GM12878 (cell line): ENCODE data around the gene MLLT3. TPM values are rescaled to one million over a fixed set of nuclear protein-coding genes. Genes with fewer than 3 reads are reported as not detected.

Source experiments
- ATAC-seq: fragments of 200-7000 bp; cut with Tn5 transposase; 3 replicates; pipeline ENCODE4 v1.9.1; 2020; ENCODE audit warnings: mild to moderate bottlenecking, moderate library complexity
- BruUV-seq: library from RNA; stranded (reverse); fragments of 400-500 nt; replicated peaks from 2 replicates; lab custom pipeline; 2021; lab: Mats Ljungman, UMichigan
- CTCF ChIA-PET: fragments of 300-600 bp; sonication (Branson Sonifier 250); formaldehyde crosslinking; extraction: SDS; loops from one replicate; lab custom pipeline; 2021; ENCODE audit warnings: inconsistent platforms; lab: Yijun Ruan, JAX
- POLR2A ChIA-PET: fragments of 350-600 bp; formaldehyde crosslinking; extraction: SDS; loops from one replicate; lab custom pipeline; 2021; ENCODE audit warnings: inconsistent platforms; lab: Charles Lee
- RAD21 ChIA-PET: fragments of 300-600 bp; sonication (Branson Sonifier 250); formaldehyde crosslinking; loops from one replicate; lab custom pipeline; 2023; ENCODE audit warnings: antibody characterized with exemption; ENCODE audit not compliant: unreplicated experiment; lab: Charles Lee
- SMC1A ChIA-PET: fragments of 300-600 bp; sonication (Branson Sonifier 250); formaldehyde crosslinking; loops from one replicate; lab custom pipeline; 2023; ENCODE audit not compliant: unreplicated experiment, uncharacterized antibody; lab: Charles Lee
- DNase-seq: peaks from one replicate; pipeline ENCODE4 v3.0.0-alpha.2; 2011; ENCODE audit warnings: low read depth, low spot score
- FAIRE-seq: peaks from 3 replicates; lab custom pipeline; 2011; peaks lifted over from hg19 to GRCh38; lab: Jason Lieb, UNC
- H2AFZ ChIP-seq: 2 replicates; pipeline ENCODE4 v1.6.0; 2011; ENCODE audit warnings: low read depth, low read length, control low read depth; ENCODE audit not compliant: control insufficient read depth
- H3K27ac ChIP-seq: 2 replicates; pipeline ENCODE4 v1.5.1; 2011; ENCODE audit warnings: control low read depth; ENCODE audit not compliant: control insufficient read depth, insufficient read depth
- H3K27me3 ChIP-seq, 2 experiments: replicated peaks in 1 of 2; 2 replicates each; pipeline versions ENCODE4 v1.6.0 to v1.6.1; 2011; ENCODE audit warnings: low read length in 1 of 2; ENCODE audit not compliant: control insufficient read depth in 2 of 2, insufficient read depth in 2 of 2
- H3K36me3 ChIP-seq, 2 experiments: 2 replicates each; pipeline ENCODE4 v1.5.1; 2011; ENCODE audit warnings: low read length in 1 of 2; ENCODE audit not compliant: control insufficient read depth in 2 of 2, insufficient read depth in 2 of 2
- H3K4me1 ChIP-seq: 2 replicates; pipeline ENCODE4 v1.6.1; 2011; ENCODE audit warnings: mild to moderate bottlenecking, low read length, moderate library complexity, mixed read lengths; ENCODE audit not compliant: control insufficient read depth, insufficient read depth
- H3K4me2 ChIP-seq: 2 replicates; pipeline ENCODE4 v1.6.0; 2011; ENCODE audit warnings: control low read depth; ENCODE audit not compliant: control insufficient read depth, insufficient read depth
- H3K4me3 ChIP-seq: fragments of 200-600 bp; sonication (generic); 2 replicates; pipeline ENCODE4 v1.5.1; 2016
- H3K79me2 ChIP-seq: 2 replicates; pipeline ENCODE4 v1.6.0; 2011; ENCODE audit warnings: low read length; ENCODE audit not compliant: control insufficient read depth, insufficient read depth
- H3K9ac ChIP-seq: 2 replicates; pipeline ENCODE4 v1.8.0; 2011; ENCODE audit warnings: low read length, control low read depth, mixed read lengths; ENCODE audit not compliant: control insufficient read depth, insufficient read depth
- H3K9me3 ChIP-seq: replicated peaks from 3 replicates; pipeline ENCODE4 v1.5.1; 2011; ENCODE audit warnings: mild to moderate bottlenecking, low read length; ENCODE audit not compliant: control insufficient read depth, insufficient read depth
- H4K20me1 ChIP-seq: 2 replicates; pipeline ENCODE4 v1.6.0; 2011; ENCODE audit not compliant: control insufficient read depth, insufficient read depth
- CHD4 ChIP-seq: fragments of 200-600 bp; sonication (generic); IDR thresholded peaks from 2 replicates; pipeline ENCODE4 v1.6.1; 2016; ENCODE audit warnings: mild to moderate bottlenecking
- MAX ChIP-seq: IDR thresholded peaks from 2 replicates; pipeline ENCODE4 v1.6.1; 2012; ENCODE audit warnings: low read depth, low read length, improper control_type of control experiment
- MLLT1 ChIP-seq: fragments of 450-650 bp; IDR thresholded peaks from 2 replicates; pipeline ENCODE4 v1.6.1; 2016; ENCODE audit warnings: mild to moderate bottlenecking
- NFIC ChIP-seq: IDR thresholded peaks from 2 replicates; pipeline ENCODE4 v1.6.1; 2012; ENCODE audit warnings: low read depth, mild to moderate bottlenecking, inconsistent platforms, low read length, moderate library complexity
- POU2F2 ChIP-seq: IDR thresholded peaks from 3 replicates; pipeline ENCODE4 v1.6.1; 2011; ENCODE audit warnings: low read depth, mild to moderate bottlenecking, low read length, borderline replicate concordance
- RUNX3 ChIP-seq: IDR thresholded peaks from 2 replicates; pipeline ENCODE4 v1.6.1; 2012; ENCODE audit warnings: low read length, inconsistent platforms
- ZZZ3 ChIP-seq: IDR thresholded peaks from 2 replicates; pipeline ENCODE4 v1.6.1; 2011; ENCODE audit warnings: low read depth; ENCODE audit not compliant: control insufficient read depth, insufficient read length
- WGBS: methylation state at CpG from one replicate; pipeline ENCODE4 v1.1.6; 2016; ENCODE audit warnings: low lambda C conversion rate; ENCODE audit not compliant: insufficient replicate concordance, insufficient coverage; ENCODE audit errors: missing lambda C conversion rate; 5-methylcytosine and 5-hydroxymethylcytosine counted together
- in situ Hi-C: fragments of 300-500 bp; cut with MboI; formaldehyde crosslinking; loops from 9 replicates; pipeline ENCODE4 v1.14.3; 2018; ENCODE audit warnings: mixed read lengths
- intact Hi-C: fragments of 100-400 bp; cut with micrococcal nuclease; formaldehyde crosslinking; loops from one replicate; pipeline ENCODE4 v1.14.2; 2022; ENCODE audit not compliant: unreplicated experiment
- polyA plus RNA-seq, 11 experiments: library from polyadenylated mRNA; depleted of rRNA in 4 of 11; unstranded in 6 of 11; stranded (reverse) in 5 of 11; fragments of >200 nt; fragmentation: Nextera tagmentation in 4 of 11; fragmentation: Illumina TruSeq in 1 of 11; extraction: Ambion mirVana in 4 of 11; extraction: Trizol in 1 of 11; gene quantifications; 1 replicate in 1 of 11; 2 replicates in 10 of 11; pipeline versions ENCODE4 v1.2.1 to v1.2.3, GENCODE V29; 2011 to 2016; ENCODE audit warnings: inconsistent platforms in 2 of 11, missing spikeins in 2 of 11, low read depth in 1 of 11
- total RNA-seq, 4 experiments: library from RNA; depleted of rRNA in 3 of 4; stranded (reverse); fragments of >200 nt in 3 of 4; fragmentation: Illumina TruSeq in 1 of 4; extraction: Trizol in 1 of 4; gene quantifications; 2 replicates each; pipeline versions ENCODE4 v1.2.1 to v1.2.3, GENCODE V29; 2013 to 2021
- TF ChIP-seq, protein P1 (sequence below): IDR thresholded peaks from 2 replicates; pipeline ENCODE4 v1.6.1; 2012; ENCODE audit warnings: low read length, inconsistent platforms
- TF ChIP-seq, protein P2 (sequence below): IDR thresholded peaks from 2 replicates; pipeline ENCODE4 v1.6.1; 2012; ENCODE audit warnings: low read depth, low read length, improper control_type of control experiment

Gene MLLT3
- total and polyA plus RNA-seq, 10 of the 15 experiments (the other 5 are each of a cell fraction or from before 2014, with no cell fraction given) = 17.7 to 72.3 (median 35.6) TPM

- TF ChIP-seq MLLT1 (no peak), ZZZ3 (no peak), CHD4 (no peak), RUNX3 (no peak)
- TF ChIP-seq, protein P1, sequence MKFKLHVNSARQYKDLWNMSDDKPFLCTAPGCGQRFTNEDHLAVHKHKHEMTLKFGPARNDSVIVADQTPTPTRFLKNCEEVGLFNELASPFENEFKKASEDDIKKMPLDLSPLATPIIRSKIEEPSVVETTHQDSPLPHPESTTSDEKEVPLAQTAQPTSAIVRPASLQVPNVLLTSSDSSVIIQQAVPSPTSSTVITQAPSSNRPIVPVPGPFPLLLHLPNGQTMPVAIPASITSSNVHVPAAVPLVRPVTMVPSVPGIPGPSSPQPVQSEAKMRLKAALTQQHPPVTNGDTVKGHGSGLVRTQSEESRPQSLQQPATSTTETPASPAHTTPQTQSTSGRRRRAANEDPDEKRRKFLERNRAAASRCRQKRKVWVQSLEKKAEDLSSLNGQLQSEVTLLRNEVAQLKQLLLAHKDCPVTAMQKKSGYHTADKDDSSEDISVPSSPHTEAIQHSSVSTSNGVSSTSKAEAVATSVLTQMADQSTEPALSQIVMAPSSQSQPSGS = no peak
- TF ChIP-seq, protein P2, sequence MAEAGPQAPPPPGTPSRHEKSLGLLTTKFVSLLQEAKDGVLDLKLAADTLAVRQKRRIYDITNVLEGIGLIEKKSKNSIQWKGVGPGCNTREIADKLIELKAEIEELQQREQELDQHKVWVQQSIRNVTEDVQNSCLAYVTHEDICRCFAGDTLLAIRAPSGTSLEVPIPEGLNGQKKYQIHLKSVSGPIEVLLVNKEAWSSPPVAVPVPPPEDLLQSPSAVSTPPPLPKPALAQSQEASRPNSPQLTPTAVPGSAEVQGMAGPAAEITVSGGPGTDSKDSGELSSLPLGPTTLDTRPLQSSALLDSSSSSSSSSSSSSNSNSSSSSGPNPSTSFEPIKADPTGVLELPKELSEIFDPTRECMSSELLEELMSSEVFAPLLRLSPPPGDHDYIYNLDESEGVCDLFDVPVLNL = no peak
- TF ChIP-seq, all 136 proteins: peak for 0
Observed at GRCh38 chr9:20481437-20481836, 140.9 kb downstream of the MLLT3 start (continued).

DNA sequence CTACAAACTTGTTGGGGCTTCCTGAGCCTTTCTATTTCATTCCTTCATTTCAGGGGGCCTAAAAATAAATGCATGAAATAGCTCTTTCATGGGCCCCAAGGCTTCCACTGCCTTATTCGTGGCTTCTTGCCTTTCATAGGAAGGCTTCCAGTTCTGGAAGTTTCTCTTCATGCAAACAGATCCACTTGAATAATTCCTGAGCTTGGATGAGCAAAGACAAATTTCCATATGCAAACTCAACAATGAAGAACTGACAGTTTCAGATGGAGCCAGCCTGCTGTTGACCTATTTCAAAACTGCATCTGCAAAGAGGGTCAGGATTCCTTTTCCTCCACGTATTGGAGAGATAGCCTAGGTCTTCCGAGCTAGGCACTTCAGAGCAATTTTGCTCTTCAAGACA lies 142.1 kb downstream of the MLLT3 start:
- Histone ChIP-seq H3K9me3 (peaks cover 4% of the 10 kb centered on the region; the same call in 2 of the 3 replicates), H3K9ac (no peak overlapping the region), H3K79me2 (peaks cover 36% of the 10 kb centered on the region), H3K36me3 (no peaks in the 10 kb centered on the region), H3K4me2 (peak overlapping the region; percentile 85), H3K4me1 (peaks cover 34% of the 10 kb centered on the region), H2AFZ (no peak overlapping the region), H4K20me1 (no peaks in the 10 kb centered on the region), H3K27me3 (no peaks in the 10 kb centered on the region), H3K4me3 (peak overlapping the region; percentile 42; the same call in 1 of the 2 replicates), H3K27ac (peak overlapping the region; percentile 49)
- ChIA-PET RAD21 (no interaction called here), POLR2A (interaction anchor here (1.1 to 1.3 kb wide), 2 partner anchors 9 to 142 kb away, joined by 3 to 4 read pairs; partner anchors contain the start of gene MLLT3), SMC1A (interaction anchor here (0.8 to 2.5 kb wide), 8 partner anchors 10 to 136 kb away, joined by 3 to 9 read pairs (median 4); no protein-coding TSS in a partner anchor), CTCF (interaction anchor here (0.6 to 1.8 kb wide), 5 partner anchors 10 to 461 kb away, joined by 3 to 5 read pairs (median 3); no protein-coding TSS in a partner anchor)
- DNase-seq = peak; percentile 33
- BruUV-seq = no TSS peak
- FAIRE-seq = no peak
- TF ChIP-seq POU2F2 (peak; percentile 65; the same call in 2 of the 3 replicates), NFIC (0 out of 2 replicates have a peak, but pooled peaks have one; percentile 35), MAX (no peak)
- WGBS = 17% methylated on average over 3 of the region's 3 CpGs
- ATAC-seq = peak; percentile 29
- intact Hi-C loops (loop anchor here (5.0 kb wide), 1 partner anchor 142 kb away; the partner anchor contains the start of gene MLLT3), in situ Hi-C loops (no loop called here)
